ENCODE results near the gene STAG2.
"Not testable (repeated sequence)": the region's sequence is repeated elsewhere in the genome, so short reads cannot be mapped to it uniquely, and the experiment has no call there.

Gene STAG2

DNA sequence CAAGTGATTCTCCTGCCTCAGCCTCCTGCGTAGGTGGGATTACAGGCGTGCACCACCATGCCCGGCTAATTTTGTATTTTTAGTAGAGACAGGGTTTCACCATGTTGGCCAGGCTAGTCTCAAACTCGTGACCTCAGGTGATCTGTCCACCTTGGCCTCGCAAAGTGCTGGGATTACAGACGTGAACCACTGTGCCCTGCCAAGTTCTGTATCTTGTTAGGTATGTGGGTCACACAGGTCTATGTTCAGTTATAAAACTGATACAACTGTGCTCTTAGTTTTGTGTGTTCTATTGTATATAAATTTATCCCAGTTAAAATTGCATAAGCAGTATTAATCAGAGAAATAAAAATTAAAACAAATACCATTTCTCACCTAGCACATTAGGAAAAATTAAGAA is 122.9 kb downstream of the STAG2 start:
- DNase-seq: not testable (repeated sequence)

DNA sequence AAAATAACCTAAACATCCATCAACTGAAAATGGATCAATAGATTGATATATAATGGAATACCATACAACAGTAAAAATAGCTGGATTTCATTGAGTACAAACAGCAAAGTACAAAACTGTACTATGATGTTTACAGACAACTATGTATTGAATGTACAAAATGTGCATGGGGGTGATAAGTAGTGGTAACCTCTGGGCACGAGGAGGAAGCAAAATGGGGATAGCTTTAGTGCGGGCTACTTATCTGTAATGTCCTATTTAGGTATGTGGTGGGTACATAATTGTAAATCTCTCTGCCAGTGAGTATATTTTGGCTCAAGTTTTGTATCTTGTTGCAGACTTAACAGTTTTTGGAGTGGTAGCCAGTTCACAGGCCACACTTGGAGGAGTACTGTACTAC is 123.6 kb downstream of the STAG2 start:
- DNase-seq: no peak

DNA sequence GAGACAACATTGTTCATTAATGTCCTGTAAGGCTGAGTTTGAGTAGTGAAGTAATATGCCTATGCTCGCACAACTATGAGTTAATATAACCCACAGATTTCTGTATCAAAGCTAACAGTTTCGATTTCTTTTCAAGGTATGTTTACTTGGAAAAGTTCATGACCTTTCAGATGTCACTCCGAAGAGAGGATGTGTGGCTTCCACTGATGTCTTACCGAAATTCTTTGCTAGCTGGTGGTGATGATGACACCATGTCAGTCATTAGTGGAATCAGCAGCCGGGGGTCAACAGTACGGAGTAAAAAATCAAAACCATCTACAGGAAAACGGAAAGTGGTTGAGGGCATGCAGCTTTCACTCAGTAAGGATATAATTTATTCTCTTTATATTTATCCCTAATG is 124.9 kb downstream of the STAG2 start:
- no peak for DNase-seq

DNA sequence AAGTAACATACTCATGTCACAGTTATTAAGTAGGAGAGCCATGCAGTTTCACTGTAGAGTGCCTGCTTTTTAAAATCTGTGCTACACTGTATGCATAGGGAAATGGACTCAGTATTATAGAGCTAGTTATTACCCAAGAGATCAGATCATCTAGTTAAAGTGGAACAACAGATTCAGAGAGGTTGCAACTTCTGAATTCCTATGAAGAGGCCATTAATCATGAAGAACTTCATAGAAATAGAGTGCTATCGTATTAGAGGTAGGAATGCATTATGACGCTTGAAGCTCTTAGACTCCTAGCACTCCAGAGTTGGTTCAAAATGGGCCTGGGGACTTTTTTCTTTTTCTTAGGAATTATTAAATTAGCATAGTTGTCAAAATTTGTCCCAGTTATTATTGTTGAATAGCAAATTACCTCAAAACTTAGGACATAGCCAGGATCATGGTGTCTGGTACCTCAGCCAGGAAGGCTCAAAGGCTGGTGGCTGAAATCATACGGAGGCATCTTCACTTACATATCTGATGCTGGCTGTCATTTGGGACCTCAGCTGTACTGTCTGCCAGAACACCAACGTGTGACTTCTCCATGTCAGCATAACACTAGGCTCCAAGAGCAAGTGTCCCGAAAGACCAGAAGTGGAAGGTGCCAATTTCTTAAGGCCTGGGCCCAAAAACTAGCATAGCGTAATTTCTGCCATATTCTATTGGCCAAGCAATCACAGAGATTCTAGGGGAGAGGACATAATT is 125.7 kb downstream of the STAG2 start:
- no peak for DNase-seq

DNA sequence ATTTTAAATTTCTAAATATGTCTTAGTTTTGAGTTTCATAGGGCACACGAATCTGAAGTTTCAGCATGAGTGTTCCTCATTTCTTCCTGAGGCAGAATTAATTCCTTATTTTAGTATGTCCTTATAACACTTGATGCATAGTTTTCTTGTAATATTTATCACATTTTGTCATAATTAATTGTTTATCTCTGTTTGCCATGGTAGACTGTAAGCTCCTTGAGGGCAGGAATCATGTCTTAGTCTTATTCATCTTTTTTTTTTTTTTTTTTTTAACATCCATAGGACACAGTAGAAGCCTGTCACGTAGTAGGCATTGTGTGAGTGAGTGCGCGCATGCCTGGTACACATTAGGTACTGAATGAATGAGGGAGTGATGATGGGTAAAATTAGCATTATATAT is 131.7 kb downstream of the STAG2 start:
- no peak for DNase-seq

DNA sequence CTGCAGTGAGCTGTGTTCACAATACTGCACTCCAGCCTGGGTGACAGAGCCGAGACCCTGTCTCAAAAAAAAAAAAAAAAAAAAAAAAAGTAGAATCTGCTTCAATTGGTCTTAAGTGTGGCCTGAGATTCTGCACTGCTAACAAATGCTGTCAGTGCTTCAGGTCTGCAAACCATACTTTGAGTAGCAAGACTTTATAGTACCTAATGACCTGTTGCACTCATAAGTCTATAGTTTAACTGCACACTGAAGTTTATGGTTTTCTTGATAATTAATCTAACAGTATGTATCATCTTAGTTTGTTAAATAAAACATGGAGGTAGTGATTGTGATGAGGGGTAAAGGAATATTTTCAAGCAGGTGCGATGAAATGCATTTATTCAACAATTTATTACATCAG is 135.6 kb downstream of the STAG2 start:
- DNase-seq: no peak

DNA sequence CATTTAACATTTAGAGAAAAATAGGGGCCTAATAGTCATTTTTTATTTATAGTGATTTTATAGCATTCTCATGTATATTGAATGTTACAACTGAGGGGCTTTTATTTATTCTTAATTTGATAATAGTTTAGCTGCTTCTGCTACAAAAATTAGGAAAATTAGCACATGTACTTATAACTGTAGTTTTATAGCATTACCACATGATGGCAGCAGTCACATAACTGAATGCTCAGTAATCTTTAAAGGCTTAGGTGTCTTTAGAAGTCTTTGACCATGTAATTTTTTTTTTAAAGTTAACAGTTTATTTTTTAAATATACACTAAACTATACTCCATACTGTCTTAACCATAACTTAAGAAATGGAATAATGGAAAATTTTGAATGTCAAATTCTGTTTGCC is 136.6 kb downstream of the STAG2 start:
- DNase-seq: no peak

DNA sequence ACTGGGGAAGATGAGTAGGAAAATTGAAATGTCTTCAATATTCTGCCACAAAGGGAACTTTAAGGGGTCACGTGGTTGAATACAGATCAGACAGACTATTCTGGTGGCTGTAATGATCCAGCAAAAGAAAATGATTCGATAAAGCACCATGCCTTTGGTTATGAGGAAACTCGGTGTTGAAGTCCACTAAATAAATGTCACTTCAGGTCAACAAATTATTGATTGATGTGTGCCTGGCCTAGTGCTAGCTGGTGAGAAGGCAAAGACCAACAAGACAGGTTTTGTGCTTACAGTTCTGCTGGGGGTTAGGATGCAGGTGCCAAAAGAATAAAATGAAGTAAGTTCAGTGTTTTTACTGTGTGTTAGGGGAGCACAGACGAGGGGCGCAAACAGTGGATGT is 142.5 kb downstream of the STAG2 start:
- no peak for DNase-seq

DNA sequence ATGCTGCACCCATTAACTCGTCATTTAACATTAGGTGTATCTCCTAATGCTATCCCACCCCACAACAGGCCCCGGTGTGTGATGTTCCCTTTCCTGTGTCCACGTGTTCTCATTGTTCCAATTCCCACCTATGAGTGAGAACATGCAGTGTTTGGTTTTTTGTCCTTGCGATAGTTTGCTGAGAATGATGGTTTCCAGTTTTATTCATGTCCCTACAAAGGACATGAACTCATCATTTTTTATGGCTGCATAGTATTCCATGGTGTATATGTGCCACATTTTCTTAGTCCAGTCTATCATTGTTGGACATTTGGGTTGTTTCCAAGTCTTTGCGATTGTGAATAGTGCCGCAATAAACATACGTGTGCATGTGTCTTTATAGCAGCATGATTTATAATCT is 143.0 kb downstream of the STAG2 start:
- not testable (repeated sequence) for DNase-seq

DNA sequence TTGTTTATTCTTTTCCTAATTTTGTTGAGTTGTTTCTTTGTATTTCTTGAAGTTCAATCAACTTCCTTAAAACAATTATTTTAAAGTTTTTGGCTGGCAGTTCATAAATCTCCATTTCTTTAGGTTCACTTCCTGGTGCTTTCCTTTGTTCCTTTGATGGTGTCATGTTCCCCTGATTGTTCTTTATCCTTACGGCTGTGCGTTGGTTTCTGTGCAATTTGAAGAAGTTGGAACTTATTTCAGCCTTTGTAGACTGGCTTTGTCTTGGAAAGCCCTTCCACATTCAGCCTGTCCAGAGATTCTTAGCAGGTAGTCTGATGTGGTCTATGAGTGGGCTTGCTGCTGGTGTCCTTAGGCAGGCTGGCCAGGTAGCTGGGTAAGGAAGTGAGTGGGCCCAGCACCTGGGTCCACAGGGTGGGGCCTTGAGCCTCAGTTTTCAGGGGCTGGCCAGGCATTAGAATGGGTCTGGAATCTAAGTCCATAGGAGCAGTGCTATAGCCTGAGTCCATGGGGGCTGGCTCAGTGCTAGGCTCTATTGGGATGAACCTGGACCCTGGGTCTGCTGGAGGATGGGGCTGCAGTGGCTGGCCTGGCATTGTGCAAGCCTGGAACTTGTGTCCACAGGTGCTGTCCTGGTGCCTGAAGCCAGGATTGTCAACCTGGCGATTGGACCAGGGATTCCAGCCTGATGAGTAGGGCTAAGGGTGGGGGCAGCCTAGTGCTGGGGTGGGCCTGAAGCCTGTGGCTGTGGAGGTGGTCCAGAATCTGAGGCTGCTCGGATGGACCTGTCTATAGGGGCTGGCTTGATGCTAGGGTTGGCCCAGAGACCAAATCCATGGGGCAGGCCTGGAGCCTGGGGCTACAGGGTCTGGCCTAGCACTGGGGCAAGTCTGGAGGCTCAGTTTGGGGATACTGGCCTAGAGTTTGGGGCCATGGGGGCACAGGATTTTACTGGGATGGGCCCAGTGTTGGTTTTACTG is 152.4 kb downstream of the STAG2 start:
- no peak for DNase-seq

DNA sequence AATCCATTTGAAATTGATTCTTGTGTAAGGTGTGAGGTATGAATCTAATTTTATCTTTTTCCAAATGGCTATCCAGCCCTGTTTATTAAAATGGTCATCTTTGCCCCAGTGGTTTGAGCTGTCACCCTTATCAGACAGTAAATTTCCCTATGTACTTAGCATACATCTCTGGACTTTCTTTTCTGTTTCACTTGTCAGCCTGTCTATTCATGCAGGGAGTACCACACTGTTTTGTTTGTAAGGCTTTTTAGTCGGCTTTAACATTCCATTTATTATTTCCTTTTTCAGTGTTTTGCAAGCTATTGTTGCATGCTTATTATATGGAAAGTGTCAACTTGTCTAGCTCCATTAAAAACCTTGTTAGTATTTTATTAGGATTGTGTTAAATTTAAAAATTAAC is 155.8 kb downstream of the STAG2 start:
- no peak for DNase-seq

DNA sequence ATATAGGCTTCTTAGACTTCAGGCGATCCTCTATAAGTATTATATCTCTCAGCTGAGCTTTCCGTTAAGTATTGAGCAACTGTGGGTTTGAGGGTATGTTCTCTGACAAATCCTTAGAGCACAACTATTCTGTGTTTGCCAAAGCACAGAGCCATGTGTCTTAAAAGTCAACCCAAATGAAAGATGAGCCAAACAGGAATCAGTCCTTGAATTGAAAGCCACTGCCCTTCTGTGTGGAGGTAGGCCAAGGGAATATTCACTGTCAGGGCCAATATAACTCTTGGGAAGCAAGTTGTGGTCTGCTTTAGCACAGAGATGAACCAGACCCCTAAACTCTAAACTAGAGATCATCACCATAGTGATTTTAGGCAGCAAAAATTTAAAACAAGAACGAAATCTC is 164.0 kb downstream of the STAG2 start:
- DNase-seq: no peak

DNA sequence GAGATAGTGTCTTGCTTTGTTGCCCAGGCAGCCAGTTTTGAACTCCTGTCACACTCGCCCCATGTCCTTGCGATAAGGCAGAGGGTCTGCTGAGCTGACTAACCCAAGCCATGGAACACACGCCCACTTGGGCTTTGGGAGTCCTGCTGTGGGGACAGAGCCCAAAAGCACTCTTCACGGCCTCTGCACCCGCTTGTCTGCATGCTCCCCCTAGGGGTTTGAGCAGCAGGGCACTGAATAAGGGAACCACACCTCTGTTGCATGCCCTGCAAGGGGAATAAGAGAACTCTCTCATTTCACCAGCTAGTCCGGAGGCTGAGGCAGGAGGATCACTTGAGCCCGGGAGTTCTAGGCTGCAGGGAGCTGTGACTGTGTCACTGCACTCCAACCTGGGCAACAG is 166.0 kb downstream of the STAG2 start:
- DNase-seq: no peak

DNA sequence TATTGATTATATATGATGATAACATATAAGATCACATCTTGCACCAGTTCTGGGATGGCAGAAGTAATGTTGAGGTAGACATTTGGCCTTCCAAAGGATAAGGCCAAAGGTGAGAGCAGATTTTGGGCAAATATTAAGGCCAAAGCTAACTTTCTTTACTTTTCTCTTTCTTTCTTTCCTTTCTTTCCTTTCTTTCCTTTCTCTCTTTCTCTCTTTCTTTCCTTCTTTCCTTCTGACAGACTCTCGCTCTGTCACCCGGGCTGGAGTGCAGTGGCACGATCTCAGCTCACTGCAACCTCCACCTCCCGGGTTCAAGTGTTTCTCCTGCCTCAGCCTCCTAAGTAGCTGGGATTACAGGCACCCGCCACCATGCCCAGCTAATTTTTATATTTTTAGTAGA is 170.9 kb downstream of the STAG2 start:
- DNase-seq: not testable (repeated sequence)

DNA sequence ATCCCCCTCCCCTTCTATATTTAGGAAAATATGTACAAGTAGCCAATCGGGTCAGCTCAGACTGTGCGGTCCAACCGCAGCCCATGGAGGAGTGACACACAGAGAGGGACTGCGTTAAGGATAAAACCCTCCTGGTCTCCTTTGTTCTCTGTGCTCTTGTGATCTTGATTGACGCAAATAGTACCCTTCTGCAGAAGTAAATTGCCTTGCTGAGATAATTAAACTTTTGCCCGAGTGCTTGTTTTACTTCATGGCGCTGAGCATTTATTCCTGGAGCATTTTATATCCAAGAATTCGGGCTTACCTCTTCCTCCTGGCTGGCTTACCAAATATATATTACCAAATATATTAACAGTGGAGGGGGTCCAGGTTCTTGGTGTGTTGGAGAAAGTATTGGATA is 184.2 kb downstream of the STAG2 start:
- no peak for DNase-seq

DNA sequence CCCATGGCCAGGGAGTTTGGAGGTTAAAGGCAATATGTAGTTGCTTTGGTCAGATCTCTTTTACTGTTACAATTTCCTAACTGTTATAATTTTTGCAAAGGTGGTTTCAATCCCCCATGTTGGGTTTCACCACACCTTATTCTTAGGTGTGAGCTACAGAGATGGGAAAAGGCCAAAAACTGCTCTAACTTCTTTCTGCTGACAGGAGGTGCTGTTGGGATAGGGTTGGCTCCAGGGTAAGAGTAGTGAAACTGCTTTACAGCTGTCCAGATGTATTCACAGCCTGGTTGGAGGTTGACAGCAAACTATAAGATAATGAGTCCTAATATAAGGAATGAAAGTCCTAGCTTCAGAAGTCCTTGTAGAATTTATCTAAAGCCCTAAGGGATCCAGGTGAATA is 189.7 kb downstream of the STAG2 start:
- DNase-seq: no peak

All from NCI-H146 (cell line).